Transverse colon (tissue), 4 donors: ENCODE measurements around the gene SNCG.

Source experiments
- CTCF ChIP-seq, 5 experiments: fragments of 200-600 bp in 3 of 5; fragments of 450-650 bp in 2 of 5; sonication (generic) in 3 of 5; IDR thresholded peaks; 1 replicate in 2 of 5; 2 replicates in 3 of 5; pipeline ENCODE4 v1.5.1; 2016 to 2017; ENCODE audit warnings: antibody characterized with exemption in 5 of 5, inconsistent platforms in 3 of 5, mild to moderate bottlenecking in 2 of 5, moderate library complexity in 1 of 5
- POLR2A ChIP-seq: fragments of 450-650 bp; IDR thresholded peaks from one replicate; pipeline ENCODE4 v1.6.1; 2016; ENCODE audit warnings: antibody characterized with exemption, mild to moderate bottlenecking, moderate library complexity
- POLR2AphosphoS5 ChIP-seq, 3 donors: sonication (generic); formaldehyde crosslinking; IDR thresholded peaks; one replicate each; pipeline ENCODE4 v1.6.1; 2016; ENCODE audit warnings: antibody characterized with exemption in 3 of 3

- no peak for TF ChIP-seq CTCF (IDR thresholded peaks at IDR 0.05)
- TF ChIP-seq POLR2AphosphoS5 (IDR thresholded peaks at IDR 0.05), result no peak
- TF ChIP-seq POLR2A, result no peak
These were observed 16.4 kb upstream of the SNCG start for GRCh38 chr10:86941991-86942421.
